Measurements from ENCODE around the gene COTL1.
A peak's percentile ranks its signal among the peaks of the same experiment; 100 is the strongest.

Gene COTL1, protein sequence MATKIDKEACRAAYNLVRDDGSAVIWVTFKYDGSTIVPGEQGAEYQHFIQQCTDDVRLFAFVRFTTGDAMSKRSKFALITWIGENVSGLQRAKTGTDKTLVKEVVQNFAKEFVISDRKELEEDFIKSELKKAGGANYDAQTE

DNA sequence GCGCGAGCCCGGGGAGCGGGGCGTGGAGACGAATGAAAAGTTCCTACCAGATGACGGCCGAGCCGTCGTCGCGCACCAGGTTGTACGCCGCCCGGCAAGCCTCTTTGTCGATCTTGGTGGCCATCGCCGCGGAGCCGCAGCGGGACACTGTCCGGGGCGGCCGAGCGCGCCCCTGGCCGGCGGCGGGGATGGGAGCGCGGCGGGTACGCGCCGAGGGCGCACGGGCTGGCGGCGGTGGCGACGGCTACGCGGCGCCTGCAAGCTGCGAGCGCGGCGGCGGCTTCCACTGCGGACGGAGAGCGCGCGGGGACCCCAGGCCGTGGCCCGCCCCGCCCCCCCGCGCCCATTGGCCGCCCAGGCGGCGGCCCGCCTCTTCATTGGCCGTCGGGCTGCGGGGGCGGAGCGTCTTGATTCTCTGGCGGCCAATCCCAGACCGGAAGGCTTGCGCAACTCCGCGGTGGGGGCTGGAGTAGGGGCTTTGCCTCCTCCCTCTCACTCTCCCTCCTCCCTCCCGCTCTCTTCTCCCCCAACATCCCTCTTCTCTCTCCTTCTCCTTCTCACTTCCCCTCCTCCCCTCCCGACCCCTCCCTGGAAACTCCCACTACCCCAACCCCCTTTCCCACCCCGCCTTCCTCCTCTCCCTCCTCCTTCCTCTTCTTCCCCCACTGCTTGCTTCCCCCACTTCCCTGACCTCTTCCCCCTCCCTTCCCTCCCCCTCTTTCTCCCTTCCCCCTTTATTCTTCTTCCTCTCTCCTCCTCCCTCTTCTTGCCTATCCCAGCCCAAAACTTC lies at the start of gene COTL1:
TSS of gene COTL1 (minus strand) at position 288 of the 790 bp plus-strand sequence. CDS start at position 124, 164 bp downstream.
- Histone ChIP-seq H3K27ac (ENCODE audit: low read length) (peak within 1 kb of the TSS; percentile 47), H3K9me3 (ENCODE audit: control insufficient read depth, low read depth, low read length) (no peaks in the 10 kb centered on the region), H3K4me1 (ENCODE audit: control insufficient read depth, low read depth, low read length) (peaks cover 10% of the 10 kb centered on the region), H3K27me3 (ENCODE audit: control insufficient read depth, insufficient read depth, low read length) (peaks cover 11% of the 10 kb centered on the region), H3K9ac (ENCODE audit: low read length) (peak within 1 kb of the TSS; percentile 69), H3K4me3 (ENCODE audit: low read length) (peak within 1 kb of the TSS; percentile 77), H3K36me3 (ENCODE audit: control insufficient read depth, low read depth, low read length) (no peaks in the 10 kb centered on the region)

DNA sequence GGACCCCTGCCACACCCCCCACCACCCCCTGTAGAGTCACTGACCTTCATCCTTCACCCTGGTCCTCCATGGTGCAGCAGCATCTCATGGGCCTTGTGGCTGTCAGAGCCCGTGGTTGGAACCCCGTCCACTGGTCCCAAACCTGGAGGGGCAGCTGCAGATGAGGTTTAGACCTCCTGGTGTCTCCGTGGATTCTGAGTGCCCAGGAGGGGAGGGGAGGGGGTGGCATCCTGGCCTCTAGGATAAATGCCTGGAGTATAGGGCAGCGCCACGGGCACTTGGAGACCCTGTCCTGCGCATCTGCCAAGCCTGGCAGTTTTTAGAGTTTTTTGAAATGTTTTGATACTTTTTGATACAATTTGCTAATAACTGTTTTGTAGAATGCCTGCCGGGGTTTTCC lies 48.0 kb upstream of the COTL1 start:
- H3K36me3 ChIP-seq (ENCODE audit: control insufficient read depth, low read depth, low read length), result peaks cover 6% of the 10 kb centered on the region
- H3K27ac ChIP-seq (ENCODE audit: low read length), result no peak overlapping the region
- no peak overlapping the region for H3K4me3 ChIP-seq (ENCODE audit: low read length)
- H3K9ac ChIP-seq (ENCODE audit: low read length), result no peak overlapping the region
- H3K4me1 ChIP-seq (ENCODE audit: control insufficient read depth, low read depth, low read length), result peaks cover 15% of the 10 kb centered on the region
- H3K9me3 ChIP-seq (ENCODE audit: control insufficient read depth, low read depth, low read length), result no peaks in the 10 kb centered on the region
- no peaks in the 10 kb centered on the region for H3K27me3 ChIP-seq (ENCODE audit: control insufficient read depth, insufficient read depth, low read length)

DNA sequence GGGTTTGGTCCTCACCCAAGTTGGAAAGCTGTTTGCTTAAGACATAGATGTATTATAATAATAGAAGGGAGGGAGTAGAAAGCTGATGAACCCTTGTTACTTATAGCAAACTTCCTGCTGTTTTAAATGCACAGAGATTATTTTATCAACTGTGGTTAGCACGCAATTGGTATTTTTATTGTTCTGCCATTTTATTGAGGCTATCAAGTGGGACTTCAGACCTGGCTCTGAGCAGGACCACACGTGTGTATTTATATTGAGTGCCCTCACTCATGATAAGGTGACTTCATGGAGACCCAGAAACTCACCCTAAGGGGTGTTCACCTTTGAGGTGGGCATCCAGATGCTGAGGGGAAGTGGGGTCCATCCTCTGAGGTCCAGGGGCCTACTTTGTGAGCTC lies 47.5 kb upstream of the COTL1 start:
- H3K36me3 ChIP-seq (ENCODE audit: control insufficient read depth, low read depth, low read length), result peaks cover 6% of the 10 kb centered on the region
- H3K9ac ChIP-seq (ENCODE audit: low read length), result no peak overlapping the region
- peaks cover 15% of the 10 kb centered on the region for H3K4me1 ChIP-seq (ENCODE audit: control insufficient read depth, low read depth, low read length)
- H3K27me3 ChIP-seq (ENCODE audit: control insufficient read depth, insufficient read depth, low read length), result no peaks in the 10 kb centered on the region
- no peak overlapping the region for H3K4me3 ChIP-seq (ENCODE audit: low read length)
- no peak overlapping the region for H3K27ac ChIP-seq (ENCODE audit: low read length)
- no peaks in the 10 kb centered on the region for H3K9me3 ChIP-seq (ENCODE audit: control insufficient read depth, low read depth, low read length)

DNA sequence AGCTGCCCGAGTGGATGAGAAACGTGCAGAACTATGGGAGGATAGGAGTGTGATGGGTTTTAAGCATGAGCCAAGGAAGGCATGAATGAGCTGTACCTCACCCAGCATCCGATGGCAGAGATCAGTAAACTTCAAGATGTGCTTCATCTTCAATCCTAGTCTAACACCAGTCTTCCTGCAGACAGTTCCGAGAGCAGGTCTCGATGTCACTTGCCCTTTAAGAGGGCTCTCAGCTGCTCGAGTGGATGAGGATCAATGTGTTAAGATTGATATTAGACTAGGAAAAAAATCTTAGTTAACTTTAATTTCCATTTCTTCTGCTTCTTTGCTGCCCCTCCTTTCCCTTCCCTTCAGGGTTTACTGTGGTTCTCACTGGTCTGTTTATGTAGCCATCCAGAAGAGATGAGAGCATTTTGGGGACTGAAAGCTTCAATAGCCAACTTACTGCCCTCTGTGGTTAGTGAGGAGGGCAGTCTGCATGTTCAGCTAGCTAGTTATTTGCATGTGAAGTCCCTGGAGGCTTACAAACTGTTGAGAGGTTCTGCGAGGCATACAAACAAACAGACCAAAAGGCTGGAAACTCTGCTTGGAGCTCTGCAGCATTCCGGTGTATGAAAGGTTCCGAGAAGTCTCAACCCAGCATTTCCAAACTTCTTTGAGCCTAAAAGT lies 45.7 kb upstream of the COTL1 start:
- no peak overlapping the region for H3K9ac ChIP-seq (ENCODE audit: low read length)
- H3K36me3 ChIP-seq (ENCODE audit: control insufficient read depth, low read depth, low read length), result peaks cover 16% of the 10 kb centered on the region
- H3K4me3 ChIP-seq (ENCODE audit: low read length), result no peak overlapping the region
- no peaks in the 10 kb centered on the region for H3K9me3 ChIP-seq (ENCODE audit: control insufficient read depth, low read depth, low read length)
- no peak overlapping the region for H3K27ac ChIP-seq (ENCODE audit: low read length)
- H3K4me1 ChIP-seq (ENCODE audit: control insufficient read depth, low read depth, low read length), result peaks cover 15% of the 10 kb centered on the region
- H3K27me3 ChIP-seq (ENCODE audit: control insufficient read depth, insufficient read depth, low read length), result no peaks in the 10 kb centered on the region

DNA sequence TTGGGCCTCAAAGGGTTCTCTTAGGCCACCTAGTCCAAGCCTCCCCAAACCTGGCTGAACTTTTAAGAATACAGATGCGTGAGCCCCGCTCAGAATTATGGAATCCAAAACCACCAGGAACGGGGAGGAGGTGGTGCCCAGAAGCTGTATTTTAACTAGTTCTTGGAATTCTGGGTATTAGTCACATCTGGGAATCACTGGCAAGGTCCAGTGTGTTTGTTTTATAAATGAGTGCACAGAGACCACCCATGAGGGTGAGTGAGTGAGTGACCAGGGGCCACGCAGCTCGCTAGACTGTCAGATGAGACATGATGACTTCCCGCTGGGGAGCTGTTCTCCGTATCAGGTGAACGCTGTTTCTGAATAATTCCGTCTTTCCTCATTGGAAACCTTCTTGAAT lies 44.6 kb upstream of the COTL1 start:
- Histone ChIP-seq H3K4me1 (ENCODE audit: control insufficient read depth, low read depth, low read length) (peaks cover 6% of the 10 kb centered on the region), H3K27ac (ENCODE audit: low read length) (no peak overlapping the region), H3K9ac (ENCODE audit: low read length) (no peak overlapping the region), H3K36me3 (ENCODE audit: control insufficient read depth, low read depth, low read length) (peaks cover 17% of the 10 kb centered on the region), H3K27me3 (ENCODE audit: control insufficient read depth, insufficient read depth, low read length) (no peaks in the 10 kb centered on the region), H3K4me3 (ENCODE audit: low read length) (no peak overlapping the region), H3K9me3 (ENCODE audit: control insufficient read depth, low read depth, low read length) (no peaks in the 10 kb centered on the region)

DNA sequence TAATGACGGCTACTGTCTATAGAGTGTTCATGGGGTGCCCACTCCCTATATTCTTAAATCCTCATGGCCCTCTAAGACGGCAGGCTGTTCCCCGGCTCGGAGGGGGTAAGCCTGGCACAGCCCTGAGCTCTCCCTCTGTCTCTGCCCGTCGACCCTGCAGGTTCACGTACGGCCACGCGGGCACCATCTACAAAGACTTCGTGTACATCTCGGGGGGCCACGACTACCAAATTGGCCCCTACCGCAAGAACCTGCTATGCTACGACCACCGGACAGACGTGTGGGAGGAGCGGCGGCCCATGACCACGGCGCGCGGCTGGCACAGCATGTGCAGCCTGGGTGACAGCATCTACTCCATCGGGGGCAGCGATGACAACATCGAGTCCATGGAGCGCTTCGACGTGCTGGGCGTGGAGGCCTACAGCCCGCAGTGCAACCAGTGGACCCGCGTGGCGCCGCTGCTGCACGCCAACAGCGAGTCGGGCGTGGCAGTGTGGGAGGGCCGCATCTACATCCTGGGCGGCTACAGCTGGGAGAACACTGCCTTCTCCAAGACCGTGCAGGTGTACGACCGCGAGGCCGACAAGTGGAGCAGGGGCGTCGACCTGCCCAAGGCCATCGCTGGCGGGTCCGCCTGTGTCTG lies 43.7 kb upstream of the COTL1 start:
- Histone ChIP-seq H3K27me3 (ENCODE audit: control insufficient read depth, insufficient read depth, low read length) (no peaks in the 10 kb centered on the region), H3K9ac (ENCODE audit: low read length) (no peak overlapping the region), H3K9me3 (ENCODE audit: control insufficient read depth, low read depth, low read length) (no peaks in the 10 kb centered on the region), H3K4me1 (ENCODE audit: control insufficient read depth, low read depth, low read length) (no peaks in the 10 kb centered on the region), H3K27ac (ENCODE audit: low read length) (no peak overlapping the region), H3K36me3 (ENCODE audit: control insufficient read depth, low read depth, low read length) (peaks cover 23% of the 10 kb centered on the region), H3K4me3 (ENCODE audit: low read length) (no peak overlapping the region)

DNA sequence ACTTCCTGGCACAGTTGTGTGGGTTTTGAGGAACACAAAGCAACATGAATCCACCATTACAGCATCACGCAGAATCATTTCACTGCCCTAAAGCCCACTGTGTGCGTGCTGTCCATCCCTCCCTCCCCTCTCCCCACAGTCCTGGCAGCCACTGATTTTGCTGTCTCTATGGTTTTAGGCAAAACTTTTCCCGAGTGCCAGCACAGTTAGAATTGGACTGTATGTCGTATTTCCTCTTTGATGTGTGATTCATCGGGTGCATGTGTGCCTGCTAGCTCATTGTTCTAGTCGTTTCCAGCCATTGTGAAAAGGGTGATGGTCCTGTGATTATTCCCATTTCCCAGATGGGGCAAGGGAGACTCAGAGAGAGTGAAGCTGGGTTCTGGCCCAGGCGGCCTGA lies 43.1 kb upstream of the COTL1 start:
- Histone ChIP-seq H3K27me3 (ENCODE audit: control insufficient read depth, insufficient read depth, low read length) (no peaks in the 10 kb centered on the region), H3K9ac (ENCODE audit: low read length) (no peak overlapping the region)

DNA sequence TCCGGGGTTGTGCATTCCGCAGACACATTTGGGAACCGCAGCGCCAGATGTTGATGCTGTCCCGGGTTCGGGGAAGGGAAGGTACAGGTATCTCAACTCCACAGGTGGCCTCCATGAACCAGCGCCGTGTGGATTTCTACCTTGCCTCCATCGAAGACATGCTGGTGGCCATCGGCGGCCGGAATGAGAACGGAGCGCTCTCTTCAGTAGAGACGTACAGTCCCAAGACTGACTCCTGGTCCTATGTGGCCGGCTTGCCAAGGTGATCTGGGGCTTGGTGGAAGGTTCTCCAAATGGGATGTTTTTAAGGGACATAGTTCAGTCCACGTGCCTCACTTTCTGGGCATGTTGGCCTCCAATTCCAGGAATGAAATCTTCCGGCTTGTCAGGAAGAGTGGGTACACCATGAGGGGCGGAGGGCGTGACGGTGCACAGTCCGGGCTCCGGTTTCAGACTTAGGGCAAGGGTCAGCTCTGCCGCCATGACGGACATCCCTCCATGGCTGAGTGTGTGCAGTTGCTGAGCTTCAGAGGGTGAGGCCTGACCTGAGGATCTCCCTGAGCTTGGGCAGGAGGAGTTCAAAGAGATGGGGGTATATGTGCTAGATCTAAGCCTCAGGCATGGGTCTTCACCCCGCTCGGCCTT lies 41.9 kb upstream of the COTL1 start:
- Histone ChIP-seq H3K36me3 (ENCODE audit: control insufficient read depth, low read depth, low read length) (peaks cover 23% of the 10 kb centered on the region), H3K9me3 (ENCODE audit: control insufficient read depth, low read depth, low read length) (no peaks in the 10 kb centered on the region), H3K27ac (ENCODE audit: low read length) (no peak overlapping the region), H3K27me3 (ENCODE audit: control insufficient read depth, insufficient read depth, low read length) (no peaks in the 10 kb centered on the region), H3K9ac (ENCODE audit: low read length) (no peak overlapping the region), H3K4me1 (ENCODE audit: control insufficient read depth, low read depth, low read length) (no peaks in the 10 kb centered on the region), H3K4me3 (ENCODE audit: low read length) (no peak overlapping the region)

More for the DNA sequence above, 43.1 kb upstream of the COTL1 start:
- Histone ChIP-seq H3K36me3 (ENCODE audit: control insufficient read depth, low read depth, low read length) (peaks cover 23% of the 10 kb centered on the region), H3K27ac (ENCODE audit: low read length) (no peak overlapping the region), H3K9me3 (ENCODE audit: control insufficient read depth, low read depth, low read length) (no peaks in the 10 kb centered on the region), H3K4me3 (ENCODE audit: low read length) (no peak overlapping the region), H3K4me1 (ENCODE audit: control insufficient read depth, low read depth, low read length) (no peaks in the 10 kb centered on the region)

DNA sequence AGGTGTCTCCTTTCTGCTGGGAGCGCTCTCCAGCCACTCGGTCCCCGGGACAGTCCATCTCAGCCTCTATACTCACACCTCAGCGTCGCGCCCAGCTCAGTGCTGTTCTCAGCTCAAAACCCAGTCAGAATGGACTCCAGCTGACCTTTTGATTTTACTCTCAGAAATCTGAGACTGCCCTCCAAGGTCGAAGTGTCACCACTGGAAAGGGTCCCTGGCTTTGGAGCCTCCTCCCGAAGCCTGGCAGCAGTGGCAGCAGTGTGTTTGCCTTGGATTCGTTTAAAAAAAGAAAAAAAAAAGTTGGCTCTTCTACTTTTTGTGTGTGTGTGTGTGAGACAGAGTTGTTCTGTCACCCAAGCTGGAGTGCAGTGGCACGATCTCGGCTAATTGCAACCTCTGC lies 40.8 kb upstream of the COTL1 start:
- Histone ChIP-seq H3K36me3 (ENCODE audit: control insufficient read depth, low read depth, low read length) (peaks cover 23% of the 10 kb centered on the region), H3K9me3 (ENCODE audit: control insufficient read depth, low read depth, low read length) (no peaks in the 10 kb centered on the region), H3K9ac (ENCODE audit: low read length) (no peak overlapping the region), H3K4me3 (ENCODE audit: low read length) (no peak overlapping the region), H3K27me3 (ENCODE audit: control insufficient read depth, insufficient read depth, low read length) (no peaks in the 10 kb centered on the region), H3K27ac (ENCODE audit: low read length) (no peak overlapping the region), H3K4me1 (ENCODE audit: control insufficient read depth, low read depth, low read length) (no peaks in the 10 kb centered on the region)

DNA sequence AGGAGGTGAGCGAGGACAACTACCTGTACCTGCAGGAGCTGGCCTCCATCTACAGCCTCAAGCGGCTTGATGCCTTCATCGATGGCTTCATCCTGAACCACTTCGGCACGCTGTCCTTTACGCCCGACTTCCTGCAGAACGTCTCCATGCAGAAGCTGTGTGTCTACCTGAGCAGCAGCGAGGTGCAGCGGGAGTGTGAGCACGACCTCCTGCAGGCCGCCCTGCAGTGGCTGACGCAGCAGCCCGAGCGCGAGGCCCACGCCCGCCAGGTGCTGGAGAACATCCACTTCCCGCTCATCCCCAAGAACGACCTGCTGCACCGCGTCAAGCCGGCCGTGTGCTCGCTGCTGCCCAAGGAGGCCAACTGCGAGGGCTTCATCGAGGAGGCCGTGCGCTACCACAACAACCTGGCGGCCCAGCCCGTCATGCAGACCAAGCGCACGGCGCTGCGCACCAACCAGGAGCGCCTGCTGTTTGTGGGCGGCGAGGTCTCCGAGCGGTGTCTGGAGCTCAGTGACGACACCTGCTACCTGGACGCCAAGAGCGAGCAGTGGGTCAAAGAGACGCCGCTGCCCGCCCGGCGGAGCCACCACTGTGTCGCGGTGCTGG lies 39.5 kb upstream of the COTL1 start:
- Histone ChIP-seq H3K9me3 (ENCODE audit: control insufficient read depth, low read depth, low read length) (no peaks in the 10 kb centered on the region), H3K4me1 (ENCODE audit: control insufficient read depth, low read depth, low read length) (no peaks in the 10 kb centered on the region), H3K27ac (ENCODE audit: low read length) (no peak overlapping the region), H3K27me3 (ENCODE audit: control insufficient read depth, insufficient read depth, low read length) (no peaks in the 10 kb centered on the region), H3K4me3 (ENCODE audit: low read length) (no peak overlapping the region), H3K36me3 (ENCODE audit: control insufficient read depth, low read depth, low read length) (peaks cover 26% of the 10 kb centered on the region), H3K9ac (ENCODE audit: low read length) (no peak overlapping the region)

DNA sequence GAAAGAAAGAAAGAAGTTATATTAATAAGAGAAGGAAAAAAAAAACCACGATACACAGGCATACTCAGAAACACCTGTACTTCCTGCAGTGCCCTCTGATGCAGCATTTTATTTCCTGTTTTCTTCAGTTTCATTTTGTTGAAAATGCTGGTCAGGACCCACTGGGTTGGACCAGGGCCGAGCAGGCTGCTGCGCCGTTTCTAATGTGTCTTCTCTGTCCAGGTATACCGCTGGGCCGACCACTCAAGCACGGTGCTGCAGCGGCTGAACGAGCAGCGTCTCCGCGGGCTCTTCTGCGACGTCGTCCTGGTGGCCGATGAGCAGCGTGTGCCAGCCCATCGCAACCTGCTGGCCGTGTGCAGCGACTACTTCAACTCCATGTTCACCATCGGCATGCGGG lies 38.8 kb upstream of the COTL1 start:
- Histone ChIP-seq H3K9ac (ENCODE audit: low read length) (no peak overlapping the region), H3K4me3 (ENCODE audit: low read length) (no peak overlapping the region), H3K36me3 (ENCODE audit: control insufficient read depth, low read depth, low read length) (peaks cover 20% of the 10 kb centered on the region), H3K27ac (ENCODE audit: low read length) (no peak overlapping the region), H3K9me3 (ENCODE audit: control insufficient read depth, low read depth, low read length) (no peaks in the 10 kb centered on the region), H3K4me1 (ENCODE audit: control insufficient read depth, low read depth, low read length) (no peaks in the 10 kb centered on the region), H3K27me3 (ENCODE audit: control insufficient read depth, insufficient read depth, low read length) (no peaks in the 10 kb centered on the region)

All from iPS-18a (cell line).